ENCODE data around the gene PPP1R14C.

DNA sequence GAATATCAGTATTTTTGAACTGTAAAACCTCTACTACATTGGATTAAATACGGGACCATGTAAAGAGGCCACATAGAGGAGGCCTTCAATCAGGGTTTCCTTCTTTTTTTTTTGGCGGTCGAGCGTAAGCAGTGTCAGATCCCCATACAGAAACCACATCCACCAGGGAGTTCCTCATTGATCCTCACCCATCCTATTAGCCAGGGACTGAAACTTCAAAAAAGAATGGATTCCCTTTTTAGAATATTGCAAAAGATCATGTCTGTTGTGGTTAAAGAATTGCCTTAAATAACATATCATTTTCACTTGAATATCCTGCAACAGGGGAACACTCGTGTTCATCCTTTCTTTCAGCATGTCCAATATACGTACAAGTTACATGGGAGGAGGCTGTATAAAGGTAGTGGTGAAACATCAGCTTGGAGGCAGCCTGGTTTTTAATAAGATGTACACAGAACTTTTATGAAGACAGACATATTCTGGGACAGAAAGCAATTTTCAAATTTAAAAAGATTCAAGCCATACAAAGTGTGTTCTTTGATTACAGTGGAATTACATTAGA is 96.1 kb downstream of the PPP1R14C start:
- TF ChIP-seq, protein P1, sequence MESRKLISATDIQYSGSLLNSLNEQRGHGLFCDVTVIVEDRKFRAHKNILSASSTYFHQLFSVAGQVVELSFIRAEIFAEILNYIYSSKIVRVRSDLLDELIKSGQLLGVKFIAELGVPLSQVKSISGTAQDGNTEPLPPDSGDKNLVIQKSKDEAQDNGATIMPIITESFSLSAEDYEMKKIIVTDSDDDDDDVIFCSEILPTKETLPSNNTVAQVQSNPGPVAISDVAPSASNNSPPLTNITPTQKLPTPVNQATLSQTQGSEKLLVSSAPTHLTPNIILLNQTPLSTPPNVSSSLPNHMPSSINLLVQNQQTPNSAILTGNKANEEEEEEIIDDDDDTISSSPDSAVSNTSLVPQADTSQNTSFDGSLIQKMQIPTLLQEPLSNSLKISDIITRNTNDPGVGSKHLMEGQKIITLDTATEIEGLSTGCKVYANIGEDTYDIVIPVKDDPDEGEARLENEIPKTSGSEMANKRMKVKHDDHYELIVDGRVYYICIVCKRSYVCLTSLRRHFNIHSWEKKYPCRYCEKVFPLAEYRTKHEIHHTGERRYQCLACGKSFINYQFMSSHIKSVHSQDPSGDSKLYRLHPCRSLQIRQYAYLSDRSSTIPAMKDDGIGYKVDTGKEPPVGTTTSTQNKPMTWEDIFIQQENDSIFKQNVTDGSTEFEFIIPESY (IDR thresholded peaks at IDR 0.05): no peak
- TF ChIP-seq, protein P2, sequence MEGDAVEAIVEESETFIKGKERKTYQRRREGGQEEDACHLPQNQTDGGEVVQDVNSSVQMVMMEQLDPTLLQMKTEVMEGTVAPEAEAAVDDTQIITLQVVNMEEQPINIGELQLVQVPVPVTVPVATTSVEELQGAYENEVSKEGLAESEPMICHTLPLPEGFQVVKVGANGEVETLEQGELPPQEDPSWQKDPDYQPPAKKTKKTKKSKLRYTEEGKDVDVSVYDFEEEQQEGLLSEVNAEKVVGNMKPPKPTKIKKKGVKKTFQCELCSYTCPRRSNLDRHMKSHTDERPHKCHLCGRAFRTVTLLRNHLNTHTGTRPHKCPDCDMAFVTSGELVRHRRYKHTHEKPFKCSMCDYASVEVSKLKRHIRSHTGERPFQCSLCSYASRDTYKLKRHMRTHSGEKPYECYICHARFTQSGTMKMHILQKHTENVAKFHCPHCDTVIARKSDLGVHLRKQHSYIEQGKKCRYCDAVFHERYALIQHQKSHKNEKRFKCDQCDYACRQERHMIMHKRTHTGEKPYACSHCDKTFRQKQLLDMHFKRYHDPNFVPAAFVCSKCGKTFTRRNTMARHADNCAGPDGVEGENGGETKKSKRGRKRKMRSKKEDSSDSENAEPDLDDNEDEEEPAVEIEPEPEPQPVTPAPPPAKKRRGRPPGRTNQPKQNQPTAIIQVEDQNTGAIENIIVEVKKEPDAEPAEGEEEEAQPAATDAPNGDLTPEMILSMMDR (IDR thresholded peaks at IDR 0.05 in 2 of 3, conservative IDR thresholded peaks at IDR 0.05 in 1 of 3; ENCODE audit: control insufficient read depth in 2 of 3, extremely low read depth in 1 of 3, insufficient read depth in 1 of 3, low read depth in 3 of 3, low read length in 3 of 3): no peak
- no peak for TF ChIP-seq JUNB (IDR thresholded peaks at IDR 0.05)
- TF ChIP-seq SUPT20H (IDR thresholded peaks at IDR 0.05; ENCODE audit: borderline replicate concordance, control insufficient read depth, low read depth, low read length): no peak
- TF ChIP-seq ZNF274 (IDR thresholded peaks at IDR 0.05; ENCODE audit: insufficient read depth, insufficient read length): no peak
- TF ChIP-seq SUZ12 (IDR thresholded peaks at IDR 0.05; ENCODE audit: unreplicated experiment): no peak
- no peak for TF ChIP-seq BHLHE40 (IDR thresholded peaks at IDR 0.05; ENCODE audit: borderline replicate concordance in 1 of 2, low read depth in 2 of 2, low read length in 1 of 2)
- TF ChIP-seq EZH2 (IDR thresholded peaks at IDR 0.05; ENCODE audit: borderline replicate concordance, control insufficient read depth, low read depth, low read length): no peak
- TF ChIP-seq CHD1 (IDR thresholded peaks at IDR 0.05; ENCODE audit: low read depth, low read length): no peak
- TF ChIP-seq FOXM1 (IDR thresholded peaks at IDR 0.05; ENCODE audit: low read depth, low read length): no peak
- TF ChIP-seq TAF1 (IDR thresholded peaks at IDR 0.05; ENCODE audit: borderline replicate concordance, low read depth, low read length): no peak
- no peak for TF ChIP-seq REST (IDR thresholded peaks at IDR 0.05; ENCODE audit: low read depth, low read length)
- TF ChIP-seq, protein P3, sequence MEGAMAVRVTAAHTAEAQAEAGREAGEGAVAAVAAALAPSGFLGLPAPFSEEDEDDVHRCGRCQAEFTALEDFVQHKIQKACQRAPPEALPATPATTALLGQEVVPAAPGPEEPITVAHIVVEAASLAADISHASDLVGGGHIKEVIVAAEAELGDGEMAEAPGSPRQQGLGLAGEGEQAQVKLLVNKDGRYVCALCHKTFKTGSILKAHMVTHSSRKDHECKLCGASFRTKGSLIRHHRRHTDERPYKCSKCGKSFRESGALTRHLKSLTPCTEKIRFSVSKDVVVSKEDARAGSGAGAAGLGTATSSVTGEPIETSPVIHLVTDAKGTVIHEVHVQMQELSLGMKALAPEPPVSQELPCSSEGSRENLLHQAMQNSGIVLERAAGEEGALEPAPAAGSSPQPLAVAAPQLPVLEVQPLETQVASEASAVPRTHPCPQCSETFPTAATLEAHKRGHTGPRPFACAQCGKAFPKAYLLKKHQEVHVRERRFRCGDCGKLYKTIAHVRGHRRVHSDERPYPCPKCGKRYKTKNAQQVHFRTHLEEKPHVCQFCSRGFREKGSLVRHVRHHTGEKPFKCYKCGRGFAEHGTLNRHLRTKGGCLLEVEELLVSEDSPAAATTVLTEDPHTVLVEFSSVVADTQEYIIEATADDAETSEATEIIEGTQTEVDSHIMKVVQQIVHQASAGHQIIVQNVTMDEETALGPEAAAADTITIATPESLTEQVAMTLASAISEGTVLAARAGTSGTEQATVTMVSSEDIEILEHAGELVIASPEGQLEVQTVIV (IDR thresholded peaks at IDR 0.05; ENCODE audit: borderline replicate concordance, partially characterized antibody): no peak

Data from GM12878 (cell line).